RWPE2 (cell line): ENCODE results near the gene LIPT2.

Experiments
- ATAC-seq: fragments of 200-7000 bp; cut with Tn5 transposase; 3 replicates; pipeline ENCODE4 v1.9.1; 2021; ENCODE audit warnings: low read depth
- DNase-seq: peaks from one replicate; pipeline ENCODE4 v3.0.0-alpha.2; 2020; ENCODE audit warnings: low spot score
- H3K27ac ChIP-seq: fragments of 450-650 bp; 2 replicates; pipeline ENCODE4 v1.5.1; 2017; ENCODE audit warnings: mild to moderate bottlenecking; ENCODE audit not compliant: poor library complexity, severe bottlenecking
- H3K27me3 ChIP-seq: fragments of 250-450 bp; sonication (Bioruptor Pico); 2 replicates; pipeline ENCODE4 v1.5.1; 2021; ENCODE audit warnings: mild to moderate bottlenecking, moderate library complexity; ENCODE audit not compliant: insufficient read depth, poor library complexity, severe bottlenecking
- H3K36me3 ChIP-seq: fragments of 250-450 bp; sonication (Bioruptor Pico); 2 replicates; pipeline ENCODE4 v1.5.1; 2020; ENCODE audit warnings: low read depth, mild to moderate bottlenecking, moderate library complexity
- H3K4me1 ChIP-seq: fragments of 250-450 bp; sonication (Bioruptor Pico); 2 replicates; pipeline ENCODE4 v1.5.1; 2021; ENCODE audit warnings: mild to moderate bottlenecking, moderate library complexity; ENCODE audit not compliant: insufficient read depth, poor library complexity, severe bottlenecking
- H3K4me3 ChIP-seq: fragments of 250-450 bp; sonication (Bioruptor Pico); 2 replicates; pipeline ENCODE4 v1.5.1; 2021; ENCODE audit warnings: mild to moderate bottlenecking, moderate library complexity; ENCODE audit not compliant: severe bottlenecking
- H3K9me3 ChIP-seq: fragments of 250-450 bp; sonication (Bioruptor Pico); 2 replicates; pipeline ENCODE4 v1.5.1; 2021; ENCODE audit warnings: mild to moderate bottlenecking, moderate library complexity; ENCODE audit not compliant: severe bottlenecking
- TF ChIP-seq, protein P1 (sequence below): fragments of 450-650 bp; IDR thresholded peaks from one replicate; pipeline ENCODE4 v1.5.1; 2017; ENCODE audit warnings: mild to moderate bottlenecking, moderate library complexity; ENCODE audit not compliant: poor library complexity, severe bottlenecking

Gene LIPT2

DNA sequence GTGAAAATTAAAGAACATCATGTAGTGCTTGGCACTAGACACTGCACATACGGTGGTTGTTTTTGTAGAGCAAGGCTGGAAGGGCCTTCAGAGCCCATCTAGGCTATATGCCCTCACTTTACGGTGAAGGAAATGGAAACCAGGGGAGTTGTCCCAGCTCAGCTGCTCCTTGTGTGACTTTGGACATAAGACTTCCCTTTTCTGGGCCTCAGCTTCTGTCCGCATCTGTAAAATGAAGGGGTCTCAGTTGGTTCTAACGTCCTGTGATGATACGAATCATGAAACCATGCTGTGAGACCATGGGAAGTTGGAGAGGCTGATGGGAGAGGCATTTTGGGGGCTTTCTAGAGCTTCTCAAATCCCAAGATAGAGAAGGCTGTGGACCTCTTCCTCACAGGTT lies 30.9 kb downstream of the LIPT2 start:
- Histone ChIP-seq H3K27ac (no peak overlapping the region), H3K27me3 (no peaks in the 10 kb centered on the region), H3K4me1 (no peaks in the 10 kb centered on the region), H3K9me3 (no peaks in the 10 kb centered on the region), H3K36me3 (no peaks in the 10 kb centered on the region), H3K4me3 (no peak overlapping the region)
- ATAC-seq (no peak), DNase-seq (no peak)
- TF ChIP-seq, protein P1, sequence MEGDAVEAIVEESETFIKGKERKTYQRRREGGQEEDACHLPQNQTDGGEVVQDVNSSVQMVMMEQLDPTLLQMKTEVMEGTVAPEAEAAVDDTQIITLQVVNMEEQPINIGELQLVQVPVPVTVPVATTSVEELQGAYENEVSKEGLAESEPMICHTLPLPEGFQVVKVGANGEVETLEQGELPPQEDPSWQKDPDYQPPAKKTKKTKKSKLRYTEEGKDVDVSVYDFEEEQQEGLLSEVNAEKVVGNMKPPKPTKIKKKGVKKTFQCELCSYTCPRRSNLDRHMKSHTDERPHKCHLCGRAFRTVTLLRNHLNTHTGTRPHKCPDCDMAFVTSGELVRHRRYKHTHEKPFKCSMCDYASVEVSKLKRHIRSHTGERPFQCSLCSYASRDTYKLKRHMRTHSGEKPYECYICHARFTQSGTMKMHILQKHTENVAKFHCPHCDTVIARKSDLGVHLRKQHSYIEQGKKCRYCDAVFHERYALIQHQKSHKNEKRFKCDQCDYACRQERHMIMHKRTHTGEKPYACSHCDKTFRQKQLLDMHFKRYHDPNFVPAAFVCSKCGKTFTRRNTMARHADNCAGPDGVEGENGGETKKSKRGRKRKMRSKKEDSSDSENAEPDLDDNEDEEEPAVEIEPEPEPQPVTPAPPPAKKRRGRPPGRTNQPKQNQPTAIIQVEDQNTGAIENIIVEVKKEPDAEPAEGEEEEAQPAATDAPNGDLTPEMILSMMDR, result no peak

DNA sequence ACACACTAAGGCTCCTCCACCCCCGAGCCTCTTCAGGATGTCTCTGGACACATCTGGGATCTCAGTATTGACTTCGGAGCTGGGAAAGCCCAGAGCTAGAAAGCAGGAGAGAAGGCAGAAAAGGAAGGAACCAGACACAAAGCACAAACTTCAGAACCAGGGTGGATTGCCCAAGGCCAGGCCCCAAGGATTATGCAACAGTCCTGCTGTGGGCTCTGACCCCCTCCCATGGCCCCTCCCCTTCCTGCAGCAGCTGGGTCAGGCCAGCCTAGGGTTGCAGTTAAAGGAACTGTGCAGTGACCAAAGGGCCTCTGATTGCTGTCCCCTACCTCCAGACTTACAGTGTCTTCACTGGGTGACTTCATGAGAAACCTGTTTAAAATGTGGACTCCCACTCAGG lies 31.5 kb downstream of the LIPT2 start:
- Histone ChIP-seq H3K9me3 (no peaks in the 10 kb centered on the region), H3K4me3 (no peak overlapping the region), H3K4me1 (no peaks in the 10 kb centered on the region), H3K27ac (no peak overlapping the region), H3K36me3 (no peaks in the 10 kb centered on the region), H3K27me3 (no peaks in the 10 kb centered on the region)
- TF ChIP-seq, protein P1, result no peak
- ATAC-seq, result no peak
- DNase-seq, result no peak

GRCh38 chr11:74460481-74461154 lies 32.9 kb downstream of the LIPT2 start:
- H3K4me3 ChIP-seq, result no peak overlapping the region
- no peaks in the 10 kb centered on the region for H3K36me3 ChIP-seq
- TF ChIP-seq, protein P1, result no peak
- H3K27me3 ChIP-seq, result no peaks in the 10 kb centered on the region
- H3K27ac ChIP-seq, result no peak overlapping the region
- no peaks in the 10 kb centered on the region for H3K9me3 ChIP-seq
- no peaks in the 10 kb centered on the region for H3K4me1 ChIP-seq
- ATAC-seq (no peak), DNase-seq (no peak)

DNA sequence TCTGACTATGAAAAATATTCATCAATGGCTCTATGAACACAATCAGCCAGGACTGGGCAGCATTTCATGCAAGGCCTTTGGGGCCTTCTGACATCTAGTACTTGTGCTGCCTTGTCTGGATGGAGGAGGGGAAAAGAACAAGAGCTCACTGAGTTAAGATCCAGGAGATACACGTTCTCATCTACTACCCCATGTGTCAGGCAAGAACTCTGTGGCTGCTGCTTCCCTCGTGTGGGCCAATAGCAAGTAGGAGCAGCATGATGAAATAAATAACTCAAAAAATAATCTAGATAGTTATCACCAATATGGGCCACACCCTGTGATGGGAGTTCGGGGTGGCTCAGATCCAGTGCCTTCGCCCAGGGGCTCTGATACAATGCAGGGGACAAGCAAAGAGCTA lies 33.5 kb downstream of the LIPT2 start:
- Histone ChIP-seq H3K27ac (no peak overlapping the region), H3K4me3 (no peak overlapping the region), H3K9me3 (no peaks in the 10 kb centered on the region), H3K36me3 (no peaks in the 10 kb centered on the region), H3K4me1 (no peaks in the 10 kb centered on the region), H3K27me3 (no peaks in the 10 kb centered on the region)
- no peak for ATAC-seq
- DNase-seq, result no peak
- TF ChIP-seq, protein P1, result no peak

GRCh38 chr11:74459584-74459983 lies 33.9 kb downstream of the LIPT2 start:
- ATAC-seq (no peak), DNase-seq (no peak)
- Histone ChIP-seq H3K4me1 (no peaks in the 10 kb centered on the region), H3K36me3 (no peaks in the 10 kb centered on the region), H3K4me3 (no peak overlapping the region), H3K9me3 (no peaks in the 10 kb centered on the region), H3K27ac (no peak overlapping the region), H3K27me3 (no peaks in the 10 kb centered on the region)
- TF ChIP-seq, protein P1, result no peak
